ENCODE measurements around the gene SLC24A3.

DNA sequence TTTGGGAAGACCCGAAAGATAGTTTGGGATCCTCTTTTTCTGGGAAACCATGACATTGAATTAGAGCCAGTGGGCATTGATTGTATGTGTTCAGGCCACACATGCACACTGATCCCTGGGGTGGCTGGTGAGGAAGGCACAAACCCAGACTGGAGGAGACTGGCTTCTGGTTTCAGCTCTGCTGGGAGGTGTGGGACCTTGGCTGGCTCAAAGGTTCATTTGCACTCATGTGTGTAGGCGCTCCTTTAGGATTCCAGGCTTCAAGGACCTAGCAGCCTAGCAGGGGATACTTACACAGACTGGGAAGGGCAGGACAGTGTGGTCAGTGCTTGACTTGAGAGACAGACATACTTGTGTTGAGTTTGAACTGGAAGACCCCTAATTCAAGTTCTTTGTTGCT is 552.8 kb downstream of the SLC24A3 start:
- TF ChIP-seq, protein P1, sequence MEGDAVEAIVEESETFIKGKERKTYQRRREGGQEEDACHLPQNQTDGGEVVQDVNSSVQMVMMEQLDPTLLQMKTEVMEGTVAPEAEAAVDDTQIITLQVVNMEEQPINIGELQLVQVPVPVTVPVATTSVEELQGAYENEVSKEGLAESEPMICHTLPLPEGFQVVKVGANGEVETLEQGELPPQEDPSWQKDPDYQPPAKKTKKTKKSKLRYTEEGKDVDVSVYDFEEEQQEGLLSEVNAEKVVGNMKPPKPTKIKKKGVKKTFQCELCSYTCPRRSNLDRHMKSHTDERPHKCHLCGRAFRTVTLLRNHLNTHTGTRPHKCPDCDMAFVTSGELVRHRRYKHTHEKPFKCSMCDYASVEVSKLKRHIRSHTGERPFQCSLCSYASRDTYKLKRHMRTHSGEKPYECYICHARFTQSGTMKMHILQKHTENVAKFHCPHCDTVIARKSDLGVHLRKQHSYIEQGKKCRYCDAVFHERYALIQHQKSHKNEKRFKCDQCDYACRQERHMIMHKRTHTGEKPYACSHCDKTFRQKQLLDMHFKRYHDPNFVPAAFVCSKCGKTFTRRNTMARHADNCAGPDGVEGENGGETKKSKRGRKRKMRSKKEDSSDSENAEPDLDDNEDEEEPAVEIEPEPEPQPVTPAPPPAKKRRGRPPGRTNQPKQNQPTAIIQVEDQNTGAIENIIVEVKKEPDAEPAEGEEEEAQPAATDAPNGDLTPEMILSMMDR (IDR thresholded peaks at IDR 0.05) = no peak
- TF ChIP-seq POLR2A (IDR thresholded peaks at IDR 0.05) (no peak), POLR2AphosphoS5 (IDR thresholded peaks at IDR 0.05) (no peak), EP300 (IDR thresholded peaks at IDR 0.05) (no peak)

Data from upper lobe of left lung (tissue), 4 donors.